A673 (cell line): Measurements from ENCODE around the gene PTHLH. TPM values are rescaled to one million over a fixed set of nuclear protein-coding genes. Genes with fewer than 3 reads are reported as not detected.

Experiments used
- BruUV-seq: library from RNA; stranded (reverse); fragments of 400-500 nt; replicated peaks from 2 replicates; lab custom pipeline; 2021; lab: Mats Ljungman, UMichigan
- CTCF ChIA-PET: fragments of 300-600 bp; sonication (Branson Sonifier 250); formaldehyde crosslinking; loops from one replicate; lab custom pipeline; 2022; ENCODE audit warnings: antibody characterized with exemption; lab: Charles Lee
- POLR2A ChIA-PET: fragments of 300-600 bp; sonication (Branson Sonifier 250); formaldehyde crosslinking; loops from one replicate; lab custom pipeline; 2022; ENCODE audit warnings: antibody characterized with exemption; ENCODE audit not compliant: low non-redundant PET; lab: Charles Lee
- DNase-seq: peaks from one replicate; pipeline ENCODE4 v3.0.0-alpha.2; 2015; ENCODE audit warnings: low spot score
- H3K27ac ChIP-seq: fragments of 200-600 bp; sonication (generic); 2 replicates; pipeline ENCODE4 v1.5.1; 2016; ENCODE audit warnings: mixed run types, low read depth, mild to moderate bottlenecking, mixed read lengths, antibody characterized with exemption, low read length; ENCODE audit not compliant: poor library complexity, severe bottlenecking
- H3K27me3 ChIP-seq: fragments of 200-600 bp; sonication (generic); replicated peaks from 2 replicates; pipeline ENCODE4 v1.6.1; 2017; ENCODE audit warnings: mixed run types, low read depth, mild to moderate bottlenecking, mixed read lengths, antibody characterized with exemption, low read length; ENCODE audit not compliant: insufficient read depth, poor library complexity
- H3K36me3 ChIP-seq: fragments of 200-600 bp; sonication (generic); 2 replicates; pipeline ENCODE4 v1.6.1; 2016; ENCODE audit warnings: mixed run types, mild to moderate bottlenecking, mixed read lengths, antibody characterized with exemption, low read length; ENCODE audit not compliant: insufficient read depth, poor library complexity, severe bottlenecking
- H3K4me1 ChIP-seq: fragments of 200-600 bp; sonication (generic); 2 replicates; pipeline ENCODE4 v1.6.1; 2017; ENCODE audit warnings: mixed run types, mild to moderate bottlenecking, mixed read lengths, antibody characterized with exemption, low read length; ENCODE audit not compliant: insufficient read depth, poor library complexity, severe bottlenecking
- H3K4me3 ChIP-seq: fragments of 200-600 bp; sonication (generic); 2 replicates; pipeline ENCODE4 v1.5.1; 2016; ENCODE audit warnings: low read depth, mixed run types, mild to moderate bottlenecking, mixed read lengths, low read length; ENCODE audit not compliant: poor library complexity, severe bottlenecking
- H3K9me3 ChIP-seq: fragments of 200-600 bp; sonication (generic); 2 replicates; pipeline ENCODE4 v1.6.1; 2016; ENCODE audit warnings: mixed run types, low read depth, mild to moderate bottlenecking, mixed read lengths, antibody characterized with exemption, low read length; ENCODE audit not compliant: poor library complexity, severe bottlenecking
- CTCF ChIP-seq: fragments of 300-800, 200-600 bp; sonication (generic); conservative IDR thresholded peaks from 2 replicates; pipeline ENCODE4 v1.5.1; 2017; ENCODE audit warnings: low read depth, mild to moderate bottlenecking, antibody characterized with exemption, low read length, moderate library complexity, mixed read lengths
- EZH2 ChIP-seq: fragments of 200-600 bp; sonication (generic); IDR thresholded peaks from 2 replicates; pipeline ENCODE4 v1.6.1; 2017; ENCODE audit warnings: borderline replicate concordance, low read depth, mild to moderate bottlenecking, mixed read lengths, antibody characterized with exemption, low read length; ENCODE audit not compliant: poor library complexity, severe bottlenecking
- intact Hi-C: fragments of 100-400 bp; cut with micrococcal nuclease; formaldehyde crosslinking; loops from one replicate; pipeline ENCODE4 v1.10.0; 2022; ENCODE audit not compliant: unreplicated experiment
- total RNA-seq: library from RNA; stranded (reverse); gene quantifications from 2 replicates; pipeline ENCODE4 v1.2.3, GENCODE V29; 2021

The PTHLH gene
- total RNA-seq, 1 experiment from 2014 or later = 2.4 TPM

- Histone ChIP-seq H3K4me1 (no peaks in the 10 kb centered on the region), H3K27ac (no peak overlapping the region), H3K27me3 (no peaks in the 10 kb centered on the region), H3K36me3 (no peaks in the 10 kb centered on the region), H3K9me3 (no peaks in the 10 kb centered on the region), H3K4me3 (no peak overlapping the region)
- ChIA-PET CTCF (no interaction called here), POLR2A (no interaction called here)
- BruUV-seq = no TSS peak
- intact Hi-C loops = no loop called here
- DNase-seq = no peak
- TF ChIP-seq CTCF (no peak), EZH2 (no peak)
Measured at GRCh38 chr12:27999521-27999920, 27.0 kb upstream of the PTHLH start.

GRCh38 chr12:27998658-27999057 is 26.1 kb upstream of the PTHLH start:
- no peak overlapping the region for H3K4me3 ChIP-seq
- TF ChIP-seq CTCF = no peak
- no peak for TF ChIP-seq EZH2
- no peaks in the 10 kb centered on the region for H3K36me3 ChIP-seq
- POLR2A ChIA-PET = interaction anchor here (0.6 kb wide), 1 partner anchor 25 kb away, joined by 3 read pairs; no protein-coding TSS in a partner anchor
- DNase-seq = no peak
- no peaks in the 10 kb centered on the region for H3K4me1 ChIP-seq
- H3K27ac ChIP-seq = no peak overlapping the region
- CTCF ChIA-PET = no interaction called here
- no peaks in the 10 kb centered on the region for H3K9me3 ChIP-seq
- no TSS peak for BruUV-seq
- H3K27me3 ChIP-seq = no peaks in the 10 kb centered on the region
- intact Hi-C loops = no loop called here

- Histone ChIP-seq H3K4me3 (no peak overlapping the region), H3K4me1 (no peaks in the 10 kb centered on the region), H3K27ac (no peak overlapping the region), H3K36me3 (no peaks in the 10 kb centered on the region), H3K27me3 (no peaks in the 10 kb centered on the region), H3K9me3 (no peaks in the 10 kb centered on the region)
- BruUV-seq = no TSS peak
- intact Hi-C loops = no loop called here
- no peak for TF ChIP-seq CTCF
- no peak for TF ChIP-seq EZH2
- CTCF ChIA-PET = no interaction called here
- POLR2A ChIA-PET = interaction anchor here (0.6 kb wide), 1 partner anchor 25 kb away, joined by 3 read pairs; no protein-coding TSS in a partner anchor
- DNase-seq = no peak
Measured at GRCh38 chr12:27998170-27998569, 25.6 kb upstream of the PTHLH start.
